Activated CD4-positive, alpha-beta T cell treated with anti-CD3 and anti-CD28 coated beads, Interleukin-2, amount 50 U/mL, for 16 hours (primary cell): ENCODE results near the gene CDK6.

ENCODE experiments used
- DNase-seq: peaks from one replicate; pipeline ENCODE4 v3.0.0-alpha.2; 2020

The CDK6 gene

GRCh38 chr7:92667816-92668535 is 168.4 kb downstream of the CDK6 start:
- no peak for DNase-seq

GRCh38 chr7:92665926-92666325 is 170.4 kb downstream of the CDK6 start:
- no peak for DNase-seq

GRCh38 chr7:92661651-92662050 is 174.7 kb downstream of the CDK6 start:
- no peak for DNase-seq

- no peak for DNase-seq
Measured at GRCh38 chr7:92658671-92659070, 177.7 kb downstream of the CDK6 start.

DNA sequence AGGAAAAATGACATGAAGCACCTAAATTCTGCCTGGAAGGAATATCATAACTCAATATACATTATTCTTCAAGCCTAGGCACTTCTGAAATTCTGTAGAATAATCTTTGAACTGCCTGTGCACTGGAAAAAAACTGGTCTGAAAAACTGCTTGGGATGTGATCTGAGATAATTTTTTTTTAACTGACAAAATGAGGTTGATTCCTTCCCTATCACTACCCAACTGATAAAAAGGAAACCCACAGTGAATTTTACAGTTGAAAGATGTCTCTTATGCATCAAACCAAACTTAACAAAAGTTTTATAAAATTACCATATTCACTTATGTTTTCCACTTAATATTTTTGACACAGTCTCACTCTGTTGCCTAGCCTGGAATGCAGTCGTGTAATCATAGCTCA is 179.0 kb downstream of the CDK6 start:
- DNase-seq = no peak

GRCh38 chr7:92656121-92656520 is 180.3 kb downstream of the CDK6 start:
- no peak for DNase-seq

GRCh38 chr7:92655346-92655884 is 181.0 kb downstream of the CDK6 start:
- DNase-seq = no peak

- DNase-seq = no peak
Measured at GRCh38 chr7:92653136-92653535, 183.2 kb downstream of the CDK6 start.

GRCh38 chr7:92652536-92652935 is 183.8 kb downstream of the CDK6 start:
- no peak for DNase-seq

DNA sequence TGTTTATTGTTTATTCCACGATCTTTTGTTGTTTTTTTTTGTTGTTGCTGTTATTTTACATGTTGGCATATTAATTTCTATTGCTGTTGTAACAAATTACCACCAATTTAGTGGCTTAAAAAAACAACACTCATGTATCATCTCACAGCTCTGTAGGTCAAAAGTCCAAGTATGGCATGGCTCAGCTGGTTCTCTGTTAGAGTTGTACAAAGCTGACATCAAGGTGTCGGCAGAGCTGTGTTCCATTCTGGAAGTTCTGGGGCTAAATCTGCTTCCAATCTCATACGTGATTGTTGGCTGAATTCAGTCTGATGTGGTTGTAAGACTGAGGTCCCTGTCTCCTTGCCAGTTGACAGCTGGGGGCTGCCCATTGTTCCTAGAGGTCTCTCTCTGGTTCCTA is 186.0 kb downstream of the CDK6 start:
- DNase-seq = no peak

DNA sequence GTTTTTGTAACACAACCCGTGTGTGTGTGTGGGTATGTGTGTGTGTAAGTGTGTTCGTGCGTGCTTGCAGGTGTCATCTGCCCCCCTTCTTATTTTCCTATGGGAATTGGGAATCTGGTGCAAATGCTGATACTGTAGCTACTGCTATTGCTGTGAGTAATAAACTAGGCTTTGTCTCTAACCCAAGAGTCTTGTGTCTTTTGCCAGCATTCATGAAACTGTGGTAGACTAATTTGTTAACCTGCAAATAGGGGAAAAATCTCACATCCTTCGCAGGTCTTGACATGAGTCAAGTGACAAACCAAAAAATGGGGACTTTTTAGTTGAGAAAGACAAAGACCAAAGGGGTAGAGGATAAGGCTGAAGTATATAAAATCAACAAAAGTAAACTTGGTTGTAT is 188.3 kb downstream of the CDK6 start:
- peak; percentile 88 for DNase-seq

DNA sequence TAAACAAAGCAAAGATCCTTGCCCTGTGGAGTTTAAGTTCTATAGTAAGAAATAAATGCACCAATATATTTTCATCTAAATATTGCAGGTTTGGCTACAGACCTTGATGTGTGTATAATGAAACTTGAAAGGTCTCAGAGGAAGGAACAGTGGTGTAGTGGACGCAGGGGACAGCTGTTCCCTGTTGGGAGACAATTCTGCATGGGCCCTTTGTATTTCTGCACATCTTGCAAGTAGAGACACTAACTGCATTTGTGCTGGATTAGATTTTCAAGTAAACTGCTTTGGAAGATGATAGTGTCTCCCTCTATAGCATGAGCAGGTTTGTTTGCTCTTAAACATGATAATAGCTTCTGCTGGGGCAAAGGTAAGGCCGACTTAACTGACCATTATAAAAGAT is 188.7 kb downstream of the CDK6 start:
- no peak for DNase-seq

GRCh38 chr7:92647011-92647625 is 189.3 kb downstream of the CDK6 start:
- peak; percentile 63 for DNase-seq

GRCh38 chr7:92645114-92646061 is 191.0 kb downstream of the CDK6 start:
- peak; percentile 87 for DNase-seq

GRCh38 chr7:92644406-92645113 is 191.8 kb downstream of the CDK6 start:
- no peak for DNase-seq

DNA sequence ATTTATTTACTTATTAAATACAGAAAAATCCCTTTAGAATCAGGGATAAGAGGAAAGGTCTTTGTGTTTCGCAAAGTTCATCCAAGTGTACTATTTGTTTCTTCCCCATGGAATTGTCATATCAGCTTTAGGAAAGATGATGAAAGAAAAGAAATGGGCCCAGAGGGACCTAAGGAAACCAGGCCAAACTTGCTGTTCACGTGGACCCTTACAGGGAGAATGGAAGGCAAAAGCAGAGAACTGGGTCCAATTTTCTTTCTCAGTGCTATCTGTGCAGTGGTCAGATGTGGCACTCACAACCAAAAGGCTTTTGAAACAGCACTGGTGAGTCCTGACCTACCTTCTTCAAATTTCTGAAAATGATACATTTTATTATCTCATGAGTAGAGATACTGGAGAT is 192.6 kb downstream of the CDK6 start:
- DNase-seq = no peak

GRCh38 chr7:92641921-92642511 is 194.4 kb downstream of the CDK6 start:
- peak; percentile 92 for DNase-seq

DNA sequence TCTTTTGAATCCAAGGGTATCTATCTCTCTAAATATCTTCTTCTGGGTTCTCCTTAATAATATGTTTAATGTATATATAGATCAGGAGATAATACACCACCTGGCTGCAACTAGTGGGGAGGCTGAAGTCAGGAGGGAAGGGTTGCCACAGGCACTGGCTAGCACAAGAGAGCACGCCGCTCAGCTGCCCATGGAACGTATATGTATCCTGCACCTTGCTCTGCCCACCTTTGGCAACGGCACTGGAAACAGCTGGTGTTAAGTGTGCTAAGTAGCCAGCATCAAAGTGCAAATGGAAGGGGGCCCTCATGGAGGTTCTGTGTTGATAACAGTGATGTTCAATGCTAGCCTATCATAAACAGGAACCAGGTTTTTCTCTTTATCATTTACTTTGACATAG is 196.4 kb downstream of the CDK6 start:
- no peak for DNase-seq

GRCh38 chr7:92639213-92639896 is 197.0 kb downstream of the CDK6 start:
- DNase-seq = peak; percentile 72

GRCh38 chr7:92636018-92636560 is 200.3 kb downstream of the CDK6 start:
- DNase-seq = no peak

GRCh38 chr7:92635538-92635937 is 200.8 kb downstream of the CDK6 start:
- no peak for DNase-seq
